Stimulated activated CD4-positive, alpha-beta T cell treated with anti-CD3 and anti-CD28 coated beads, TNF-alpha, amount 100 ng/mL, for 4 hours (primary cell): Measurements from ENCODE around the gene PROX1.
"Not testable (repeated sequence)": the region's sequence is repeated elsewhere in the genome, so short reads cannot be mapped to it uniquely, and the experiment has no call there.

Experiments
- DNase-seq, 3 experiments: peaks; one replicate each; pipeline ENCODE4 v3.0.0-alpha.2; 2020; ENCODE audit warnings: low read depth in 3 of 3

Gene PROX1

DNA sequence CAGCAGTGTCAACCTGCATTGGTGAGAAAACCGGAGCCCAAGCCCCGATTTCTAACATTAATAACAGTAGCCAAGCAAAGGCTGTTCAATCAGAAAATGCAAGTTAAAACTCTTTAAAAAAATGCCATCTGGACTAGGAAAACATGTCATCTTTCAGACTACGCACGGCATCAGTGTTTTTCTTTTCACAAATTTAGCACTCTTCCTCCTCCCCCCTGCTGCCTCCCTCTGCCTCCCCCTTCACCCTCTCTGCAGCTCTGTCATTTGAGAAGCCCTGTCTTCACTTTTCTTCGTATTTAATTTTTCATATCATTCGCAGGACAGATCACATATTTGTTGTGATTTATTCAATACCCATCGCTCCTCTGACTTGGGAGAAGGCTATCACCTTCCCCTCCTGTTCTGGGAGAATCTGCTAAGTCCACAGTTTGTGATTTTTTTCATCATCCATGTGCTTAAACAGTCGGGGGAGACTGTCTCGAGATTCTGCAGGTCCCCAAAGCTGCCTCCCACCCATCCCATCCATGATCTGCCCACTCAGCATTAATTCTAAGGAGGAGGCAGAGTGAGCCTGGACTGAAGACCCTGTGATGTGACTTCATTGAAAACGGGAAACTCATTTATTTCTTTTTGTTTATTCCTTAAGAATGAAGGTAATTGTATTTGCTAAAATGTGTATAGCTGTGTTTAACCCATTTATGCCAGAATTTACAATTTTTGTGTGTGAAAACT lies 84.8 kb downstream of the PROX1 start:
- DNase-seq, result no peak

DNA sequence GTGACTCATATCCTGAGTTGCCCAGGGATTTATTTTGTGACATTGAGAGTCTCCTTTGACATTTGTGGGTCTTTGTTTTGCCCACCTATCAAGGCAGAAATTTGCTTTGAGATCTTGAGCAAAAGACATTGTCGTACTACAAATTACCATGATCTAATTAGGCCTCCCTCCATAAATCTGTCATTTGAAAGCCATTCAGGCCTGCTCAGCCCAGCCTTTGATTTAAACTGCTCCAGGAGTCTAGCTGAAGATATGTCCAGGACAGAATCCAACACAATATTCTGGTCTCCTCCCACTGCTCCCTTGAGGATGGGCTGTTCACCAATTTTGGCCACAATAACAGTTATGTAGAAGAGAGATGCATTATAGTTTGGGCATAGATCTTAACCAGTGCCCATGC lies 86.7 kb downstream of the PROX1 start:
- no peak for DNase-seq

DNA sequence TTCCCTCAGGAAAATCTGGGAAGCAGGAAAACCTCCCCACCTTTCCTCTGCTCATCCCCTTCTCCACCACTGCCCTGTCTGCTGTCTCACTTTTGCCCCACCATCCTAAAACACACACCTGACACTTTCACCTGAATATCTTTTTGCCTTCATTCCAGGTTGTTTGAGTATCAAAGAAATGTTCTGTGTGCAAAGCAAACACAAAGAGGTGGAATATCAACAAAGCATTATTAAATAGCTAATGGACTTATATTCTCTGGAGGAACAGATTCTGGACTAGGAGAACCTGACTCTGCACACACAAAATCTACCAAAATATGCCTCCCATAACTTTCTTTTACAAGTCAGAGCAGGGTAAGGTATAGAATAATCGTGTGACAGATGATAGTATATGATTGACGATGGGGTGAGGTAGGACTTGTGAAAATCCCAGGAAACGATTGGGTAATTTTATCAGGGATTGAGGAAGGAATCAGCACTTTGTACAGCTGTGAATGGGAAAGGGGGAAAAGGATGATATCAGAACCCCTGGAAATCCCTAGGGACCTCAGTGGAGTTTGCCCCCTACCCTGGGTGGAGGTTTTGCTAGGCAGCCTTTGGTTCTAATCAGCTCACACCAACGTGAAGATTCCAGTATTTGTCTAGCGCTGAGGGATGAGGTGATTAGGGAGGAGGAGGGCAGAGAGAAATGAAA lies 87.7 kb downstream of the PROX1 start:
- DNase-seq, result no peak

GRCh38 chr1:214075999-214076707 lies 88.4 kb downstream of the PROX1 start:
- DNase-seq, result no peak

DNA sequence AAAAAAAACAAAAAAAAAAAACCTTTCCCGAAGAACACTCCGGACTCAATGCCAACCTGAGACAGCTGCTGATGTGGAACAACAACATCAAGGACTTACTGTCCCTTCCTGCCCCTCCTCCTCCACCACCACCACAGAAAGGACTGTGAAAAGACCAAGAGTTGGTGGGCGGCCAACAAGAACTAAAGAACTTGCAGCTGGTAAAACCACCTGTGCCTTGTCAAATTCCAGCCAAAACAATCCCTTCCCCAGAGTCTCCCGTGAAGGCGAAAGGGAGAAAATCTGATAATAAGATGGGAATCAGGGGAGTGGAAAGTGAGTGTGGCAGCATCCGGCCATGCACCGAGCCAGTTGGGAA lies 88.9 kb downstream of the PROX1 start:
- DNase-seq, result no peak

DNA sequence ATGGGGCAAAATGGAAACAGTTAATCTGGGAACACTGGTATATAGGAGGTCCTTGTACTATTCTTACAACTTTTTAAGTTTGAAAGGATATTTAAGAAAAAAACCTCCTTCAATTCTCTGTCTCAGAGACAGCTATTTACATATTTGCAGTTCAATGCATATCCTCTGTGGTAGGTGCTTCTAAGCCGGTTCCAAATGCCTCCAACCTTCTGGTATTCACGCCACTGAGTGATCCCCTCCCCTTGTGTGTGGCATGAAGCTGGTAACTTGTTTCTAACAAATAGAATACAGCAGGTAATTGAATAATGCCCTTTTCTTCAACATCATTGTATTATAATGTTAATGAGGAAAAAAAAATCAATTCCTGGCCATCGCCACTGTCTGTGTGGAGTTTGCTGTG lies 91.2 kb downstream of the PROX1 start:
- DNase-seq, result no peak

DNA sequence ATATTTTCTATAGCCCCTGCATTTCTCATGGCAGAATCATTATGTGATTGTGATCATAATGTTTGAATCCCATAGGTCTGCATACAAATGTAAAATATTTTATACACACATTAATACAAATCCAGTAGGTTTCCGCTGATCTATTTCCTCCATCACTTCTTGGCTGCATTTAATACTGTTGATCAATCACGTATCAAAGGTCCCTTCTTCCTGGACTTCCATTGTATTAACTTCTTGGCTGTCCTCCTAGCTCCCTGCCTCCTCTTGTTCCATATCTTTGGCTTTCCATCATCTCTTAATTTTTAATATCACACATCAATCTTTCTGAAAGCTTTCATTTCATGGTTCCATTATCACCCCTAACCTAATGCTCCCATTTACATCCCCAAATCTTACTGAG lies 97.6 kb downstream of the PROX1 start:
- no peak for DNase-seq

DNA sequence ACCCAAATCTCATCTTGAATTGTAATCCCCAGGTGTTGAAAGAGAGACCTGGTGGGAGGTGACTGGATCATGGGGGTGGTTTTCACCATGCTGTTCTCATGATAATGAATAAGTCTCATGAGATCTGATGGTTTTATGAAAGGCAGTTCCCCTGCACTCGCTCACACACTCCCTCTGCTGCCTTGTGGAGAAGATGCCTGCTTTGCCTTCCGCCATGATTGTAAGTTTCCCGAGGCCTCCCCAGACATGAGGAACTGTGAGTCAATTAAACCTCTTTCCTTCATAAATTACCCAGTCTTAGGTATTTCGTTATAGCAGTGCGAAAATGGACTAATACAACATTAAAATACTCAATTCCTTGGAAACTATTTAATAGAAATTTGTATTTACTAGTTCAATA lies 99.2 kb downstream of the PROX1 start:
- DNase-seq, result no peak

GRCh38 chr1:214089003-214089402 lies 101.2 kb downstream of the PROX1 start:
- not testable (repeated sequence) for DNase-seq
